Right ventricle myocardium inferior (tissue), 1 donor: ENCODE measurements around the gene SGIP1. TPM values are rescaled to one million over a fixed set of nuclear protein-coding genes. Genes with fewer than 3 reads are reported as not detected.
A peak's percentile ranks its signal among the peaks of the same experiment; 100 is the strongest.

Source experiments
- ATAC-seq: fragments of 200-7000 bp; cut with Tn5 transposase; one replicate; pipeline ENCODE4 v1.9.1; 2020; ENCODE audit warnings: mild to moderate bottlenecking, moderate library complexity
- DNase-seq: peaks from one replicate; pipeline ENCODE4 v3.0.0; 2021; ENCODE audit errors: missing footprints
- intact Hi-C: fragments of 100-400 bp; cut with DNase I; formaldehyde crosslinking; loops from one replicate; pipeline ENCODE4 v1.11.0; 2022
- long read RNA-seq: library from polyadenylated mRNA; unstranded; transcript quantifications from one replicate; pipeline ENCODE4 v2.0.0, GENCODE V29; 2021
- total RNA-seq: library from RNA; stranded (reverse); fragmentation: NEBNext Ultra II Directional; extraction: Animal tissue kit (Norgen Biotek cat#: 25700); gene quantifications from one replicate; pipeline ENCODE4 v1.2.1, GENCODE V29; 2021
- donor health status: DM: no; HTN: yes; CAD: no; lungs with severe emphysema.

The SGIP1 gene, protein sequence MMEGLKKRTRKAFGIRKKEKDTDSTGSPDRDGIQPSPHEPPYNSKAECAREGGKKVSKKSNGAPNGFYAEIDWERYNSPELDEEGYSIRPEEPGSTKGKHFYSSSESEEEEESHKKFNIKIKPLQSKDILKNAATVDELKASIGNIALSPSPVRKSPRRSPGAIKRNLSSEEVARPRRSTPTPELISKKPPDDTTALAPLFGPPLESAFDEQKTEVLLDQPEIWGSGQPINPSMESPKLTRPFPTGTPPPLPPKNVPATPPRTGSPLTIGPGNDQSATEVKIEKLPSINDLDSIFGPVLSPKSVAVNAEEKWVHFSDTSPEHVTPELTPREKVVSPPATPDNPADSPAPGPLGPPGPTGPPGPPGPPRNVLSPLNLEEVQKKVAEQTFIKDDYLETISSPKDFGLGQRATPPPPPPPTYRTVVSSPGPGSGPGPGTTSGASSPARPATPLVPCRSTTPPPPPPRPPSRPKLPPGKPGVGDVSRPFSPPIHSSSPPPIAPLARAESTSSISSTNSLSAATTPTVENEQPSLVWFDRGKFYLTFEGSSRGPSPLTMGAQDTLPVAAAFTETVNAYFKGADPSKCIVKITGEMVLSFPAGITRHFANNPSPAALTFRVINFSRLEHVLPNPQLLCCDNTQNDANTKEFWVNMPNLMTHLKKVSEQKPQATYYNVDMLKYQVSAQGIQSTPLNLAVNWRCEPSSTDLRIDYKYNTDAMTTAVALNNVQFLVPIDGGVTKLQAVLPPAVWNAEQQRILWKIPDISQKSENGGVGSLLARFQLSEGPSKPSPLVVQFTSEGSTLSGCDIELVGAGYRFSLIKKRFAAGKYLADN
- total RNA-seq, result 3.5 TPM
- long read RNA-seq, partial matches to known transcripts, result 0 of 1 reads
- long read RNA-seq, other reads (novel, unspliced or antisense), result 1 of 1 reads

DNA sequence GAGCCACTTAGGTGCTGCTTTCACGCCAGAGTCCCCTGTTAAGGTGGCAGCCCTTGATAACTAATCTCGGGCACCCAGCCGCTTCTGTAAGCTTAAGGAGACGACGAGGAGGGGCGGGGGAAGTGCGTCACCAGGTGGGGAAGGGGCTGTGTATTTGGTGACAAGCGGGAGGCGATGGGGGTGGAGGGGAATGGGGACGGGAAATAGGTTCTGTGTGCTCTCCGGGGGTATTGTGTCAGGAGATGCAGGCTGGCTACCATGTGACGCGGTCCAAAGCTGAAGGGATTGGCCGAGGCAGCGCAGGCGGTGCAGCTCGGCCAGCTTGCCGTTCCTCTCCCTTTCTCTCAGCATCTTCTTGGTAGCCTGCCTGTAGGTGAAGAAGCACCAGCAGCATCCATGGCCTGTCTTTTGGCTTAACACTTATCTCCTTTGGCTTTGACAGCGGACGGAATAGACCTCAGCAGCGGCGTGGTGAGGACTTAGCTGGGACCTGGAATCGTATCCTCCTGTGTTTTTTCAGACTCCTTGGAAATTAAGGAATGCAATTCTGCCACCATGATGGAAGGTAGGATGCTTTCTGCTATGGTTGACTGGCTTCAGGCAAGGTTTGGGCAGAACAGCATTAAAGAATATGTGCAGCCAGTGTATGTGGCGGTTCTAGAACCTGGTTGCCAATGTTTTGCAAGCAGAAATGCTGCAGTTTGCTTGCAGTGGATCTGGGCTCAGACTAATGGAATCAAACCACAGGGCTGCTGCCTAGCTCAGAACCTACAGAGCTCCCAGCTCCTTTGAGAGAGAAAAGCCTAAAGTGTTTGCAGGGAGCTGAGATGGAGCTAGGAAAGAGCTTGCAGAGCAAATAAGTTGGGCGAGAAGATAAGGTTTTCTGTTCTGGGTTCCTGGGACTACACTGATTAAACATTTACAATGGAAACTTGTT lies at the start of gene SGIP1:
Gene SGIP1 (plus strand): TSS at position 350 of the 937 bp plus-strand sequence. CDS start 206 bp downstream, at position 556.
- intact Hi-C loops, result loop anchor here (5.0 kb wide), 1 partner anchor 63 kb away; no protein-coding TSS in a partner anchor
- DNase-seq (peak; percentile 52), ATAC-seq (peak; percentile 90)

DNA sequence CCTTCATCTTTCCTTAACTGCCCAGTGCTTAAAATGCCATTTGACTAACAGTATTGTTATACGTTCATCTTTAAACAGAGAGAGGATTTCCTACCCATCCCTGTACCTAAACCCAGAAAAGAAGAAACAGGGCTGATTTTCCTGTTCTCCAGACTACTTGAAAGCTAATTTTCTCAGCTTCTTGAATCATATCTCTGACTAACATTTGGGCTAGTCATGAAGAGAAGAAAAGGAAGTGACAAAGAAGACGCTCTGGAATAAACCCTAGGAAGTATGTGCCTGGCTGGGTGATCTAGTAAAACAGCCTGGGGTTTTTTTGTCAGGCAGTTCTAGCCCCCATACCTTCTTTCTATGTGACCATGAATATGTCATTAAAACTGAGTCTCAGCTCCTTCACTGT lies 44.8 kb upstream of the SGIP1 start:
- ATAC-seq (no peak), DNase-seq (no peak)
- intact Hi-C loops, result no loop called here

DNA sequence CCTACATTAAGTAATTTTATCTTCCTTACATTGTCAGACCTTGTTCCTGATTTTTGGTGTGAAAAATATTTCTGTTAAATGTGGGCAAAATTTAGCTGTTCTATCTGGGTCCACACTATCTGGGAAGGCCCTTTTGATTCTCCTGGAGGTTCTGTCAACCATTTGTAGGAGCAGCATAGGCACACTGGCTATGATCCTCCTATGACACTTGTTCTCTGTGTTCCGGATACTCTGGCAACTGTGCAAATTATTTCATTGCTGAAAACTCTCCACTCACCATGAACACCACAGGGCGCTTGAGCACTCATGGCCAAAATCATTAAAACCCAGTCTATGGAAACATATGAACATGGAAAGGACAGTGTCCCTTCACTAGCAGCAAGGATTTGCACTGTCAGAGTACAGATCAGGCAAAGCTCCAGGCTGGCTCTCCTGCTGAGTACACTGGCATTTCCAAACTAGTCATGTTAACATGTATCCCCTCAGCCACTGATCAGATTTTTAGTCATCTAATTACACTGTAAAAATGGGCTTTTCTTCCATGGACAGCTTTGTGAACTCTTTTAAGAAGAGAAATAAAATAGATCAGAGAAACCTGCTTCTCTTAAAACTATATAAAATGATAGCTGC lies 43.9 kb upstream of the SGIP1 start:
- intact Hi-C loops, result no loop called here
- peak; percentile 52 for ATAC-seq

DNA sequence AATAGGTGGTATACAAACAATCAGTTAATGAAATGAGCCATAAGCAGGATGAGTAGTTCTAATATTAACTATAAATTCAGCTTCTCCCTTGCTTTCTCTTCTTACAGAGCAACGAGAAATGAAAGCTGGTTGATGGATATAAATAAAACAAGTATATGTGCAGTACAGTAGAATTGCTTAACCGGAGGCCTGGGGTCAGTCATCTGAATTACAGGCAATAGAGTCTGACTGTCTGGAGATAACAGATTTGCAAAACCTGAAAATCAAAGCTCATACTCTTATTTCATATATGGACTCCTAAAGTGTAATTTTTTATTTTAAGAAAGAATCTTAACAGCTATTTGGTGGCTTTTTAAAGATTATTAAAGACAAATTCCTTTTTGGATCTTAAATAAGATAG lies 43.1 kb upstream of the SGIP1 start:
- intact Hi-C loops, result no loop called here

More for the DNA sequence above, 43.9 kb upstream of the SGIP1 start:
- no peak for DNase-seq

DNA sequence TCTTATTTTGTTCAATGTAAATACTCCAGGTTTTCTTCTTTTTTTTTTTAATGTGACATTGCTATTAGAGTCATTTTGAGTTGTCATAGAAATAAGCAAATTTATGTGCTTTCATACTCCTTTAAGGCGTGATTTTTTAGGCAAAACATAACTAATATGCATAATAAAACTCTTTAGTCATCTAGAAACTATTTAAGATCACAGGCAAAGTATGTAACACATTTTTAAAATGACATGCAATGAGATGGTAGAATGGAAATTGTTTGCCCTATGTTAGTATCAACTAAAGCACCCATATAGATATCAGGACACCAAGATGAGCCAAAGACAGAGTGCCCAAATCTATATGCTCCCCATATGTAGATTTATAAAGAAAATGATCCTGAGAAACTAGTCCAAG lies 41.5 kb upstream of the SGIP1 start:
- intact Hi-C loops, result no loop called here
- ATAC-seq, result no peak
- DNase-seq, result no peak

More for the DNA sequence above, 43.1 kb upstream of the SGIP1 start:
- DNase-seq (no peak), ATAC-seq (peak; percentile 65)

DNA sequence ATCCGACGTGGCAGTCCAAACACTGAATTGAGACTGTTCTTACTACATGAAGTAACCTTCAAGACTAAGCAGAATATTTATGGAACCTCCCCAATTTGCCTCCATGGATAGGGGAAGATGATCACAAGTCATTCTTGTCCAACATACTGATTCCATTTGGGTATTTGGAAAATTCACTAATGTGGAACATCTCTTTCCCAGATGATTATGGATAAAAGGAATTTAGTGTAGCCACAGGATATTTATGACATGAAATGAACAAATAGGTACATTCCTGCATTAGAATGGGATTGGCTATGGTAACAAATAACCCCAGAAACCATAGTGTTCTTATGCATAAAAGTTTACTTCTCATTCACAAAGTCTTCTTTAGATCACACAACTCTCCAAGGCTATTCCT lies 40.2 kb upstream of the SGIP1 start:
- no peak for ATAC-seq
- intact Hi-C loops, result no loop called here
- DNase-seq, result no peak

DNA sequence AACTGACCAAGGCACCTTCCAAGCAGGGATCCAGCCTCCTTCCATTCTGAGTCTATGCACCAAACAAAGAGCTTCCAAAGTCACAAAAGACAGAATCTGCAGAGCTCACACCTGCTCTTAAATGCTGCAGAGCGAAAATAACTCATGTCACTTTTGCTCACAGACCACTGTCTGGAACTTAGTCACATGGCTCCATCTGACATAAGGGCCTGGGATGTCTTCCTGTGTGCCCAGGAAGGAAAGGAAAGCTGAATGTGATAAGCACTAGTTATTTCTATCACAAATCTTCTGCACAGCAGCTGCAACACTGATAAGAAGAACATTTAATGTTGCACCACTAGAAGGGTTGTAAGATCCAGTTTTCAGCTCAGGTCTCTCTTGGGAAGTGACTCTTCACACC lies 39.5 kb upstream of the SGIP1 start:
- ATAC-seq (no peak), DNase-seq (no peak)
- intact Hi-C loops, result no loop called here

DNA sequence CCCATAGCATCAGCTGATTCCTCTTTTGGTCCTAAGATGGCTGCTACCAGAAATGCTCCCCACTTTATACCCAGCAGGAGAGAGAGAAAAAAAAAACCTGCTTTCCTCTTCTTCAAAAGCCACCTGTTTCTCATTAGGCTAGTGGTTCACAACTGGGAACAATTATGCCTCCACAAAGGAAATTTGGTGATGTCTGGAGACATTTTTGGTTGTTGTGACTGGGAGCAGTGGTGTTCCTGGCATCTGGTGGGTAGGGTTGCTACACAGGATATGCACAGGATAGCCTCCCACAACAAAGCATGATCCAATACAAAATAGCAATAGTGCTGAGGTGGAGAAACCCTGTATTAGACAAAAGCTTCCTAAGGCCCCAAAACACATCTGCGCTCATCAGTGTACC lies 38.5 kb upstream of the SGIP1 start:
- intact Hi-C loops, result no loop called here
- DNase-seq (no peak), ATAC-seq (no peak)

DNA sequence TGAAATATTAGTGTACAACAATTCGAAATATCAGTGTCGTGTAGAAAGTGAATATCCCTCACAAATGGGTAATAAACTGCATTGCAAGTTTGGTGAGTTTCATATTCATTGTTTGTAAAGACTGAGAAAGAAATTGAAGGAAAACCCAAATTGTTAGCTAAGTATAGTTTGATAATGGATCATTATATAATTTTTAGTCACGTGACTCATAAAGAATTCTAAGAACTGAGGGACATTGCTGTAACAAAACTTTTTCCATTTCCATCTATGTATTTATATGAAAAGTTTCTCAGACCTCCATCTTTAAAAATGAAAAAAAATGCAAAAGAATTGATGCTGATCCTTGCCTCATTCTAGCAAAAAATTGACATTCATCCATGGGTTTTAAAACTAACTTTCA lies 36.0 kb upstream of the SGIP1 start:
- no peak for ATAC-seq
- no peak for DNase-seq
- intact Hi-C loops, result no loop called here

DNA sequence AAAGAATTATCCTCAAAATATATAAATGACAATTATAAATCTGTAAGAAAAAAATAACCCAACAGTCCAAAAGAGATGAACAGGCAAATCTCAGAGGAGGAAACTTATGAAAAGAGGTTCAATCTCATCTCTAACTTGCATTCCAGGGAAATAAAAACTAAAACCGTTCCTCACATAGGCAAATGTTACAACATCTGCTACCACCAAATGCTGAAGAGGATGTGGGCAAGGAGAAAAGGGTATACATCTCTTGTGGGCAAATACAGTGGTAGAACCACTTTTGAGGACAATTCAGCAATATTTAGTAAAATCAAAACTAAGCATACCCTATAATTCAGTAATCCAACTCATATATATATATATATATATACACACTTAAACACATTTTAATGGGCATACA lies 33.7 kb upstream of the SGIP1 start:
- intact Hi-C loops, result loop anchor here (5.0 to 10.0 kb wide), 3 partner anchors 48 to 248 kb away; no protein-coding TSS in a partner anchor
- ATAC-seq (no peak), DNase-seq (no peak)

DNA sequence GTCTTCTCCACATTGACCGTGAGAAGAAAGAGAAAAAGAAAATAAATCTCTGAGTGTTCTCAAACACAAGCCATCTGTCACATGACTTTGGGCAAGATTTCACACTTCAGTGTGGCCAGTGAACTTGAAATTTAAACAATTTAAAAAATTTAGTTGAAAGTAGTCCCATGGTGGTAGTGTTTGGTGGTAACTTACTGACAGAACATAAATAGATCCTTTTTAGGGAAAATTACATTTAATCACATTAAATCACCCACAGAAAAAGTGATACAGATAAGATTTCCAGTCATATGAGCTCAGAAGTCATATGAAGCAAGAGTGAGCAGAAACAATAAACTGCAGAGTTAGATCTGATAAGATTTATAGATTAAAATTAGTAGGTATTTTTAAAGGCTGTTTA lies 31.9 kb upstream of the SGIP1 start:
- DNase-seq (no peak), ATAC-seq (no peak)
- intact Hi-C loops, result loop anchor here (5.0 to 10.0 kb wide), 3 partner anchors 50 to 250 kb away; no protein-coding TSS in a partner anchor

DNA sequence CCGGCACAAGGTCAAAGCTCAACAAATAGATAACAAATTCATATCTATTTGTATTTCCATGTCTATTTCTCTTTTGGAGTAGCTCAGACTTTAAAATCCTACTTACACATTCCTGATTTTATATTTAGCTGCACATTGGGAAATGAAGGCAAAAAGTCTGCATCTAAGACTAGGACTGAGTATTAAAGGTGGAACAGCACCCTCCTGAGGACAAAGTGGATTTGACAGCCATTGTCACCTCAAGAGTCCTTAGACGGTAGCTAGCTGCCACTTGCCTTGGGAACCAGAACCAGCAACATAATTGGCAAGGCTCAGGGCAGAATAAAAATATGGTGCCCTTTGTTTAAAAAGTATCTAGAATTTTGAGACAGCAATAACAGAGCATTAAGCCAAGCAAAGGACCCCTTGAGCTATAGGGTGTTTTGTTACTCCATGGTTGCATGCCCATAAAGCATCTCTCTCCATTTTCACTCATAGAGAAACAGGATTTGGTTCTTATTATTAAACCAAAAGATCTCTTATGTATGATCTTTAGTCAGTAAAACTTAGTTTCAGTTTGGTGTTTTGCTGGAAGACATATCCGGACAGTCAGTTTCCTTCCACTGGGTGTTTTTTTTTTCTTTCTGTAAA lies 30.0 kb upstream of the SGIP1 start:
- DNase-seq (no peak), ATAC-seq (peak; percentile 64)
- intact Hi-C loops, result loop anchor here (5.0 to 10.0 kb wide), 3 partner anchors 52 to 252 kb away; no protein-coding TSS in a partner anchor

DNA sequence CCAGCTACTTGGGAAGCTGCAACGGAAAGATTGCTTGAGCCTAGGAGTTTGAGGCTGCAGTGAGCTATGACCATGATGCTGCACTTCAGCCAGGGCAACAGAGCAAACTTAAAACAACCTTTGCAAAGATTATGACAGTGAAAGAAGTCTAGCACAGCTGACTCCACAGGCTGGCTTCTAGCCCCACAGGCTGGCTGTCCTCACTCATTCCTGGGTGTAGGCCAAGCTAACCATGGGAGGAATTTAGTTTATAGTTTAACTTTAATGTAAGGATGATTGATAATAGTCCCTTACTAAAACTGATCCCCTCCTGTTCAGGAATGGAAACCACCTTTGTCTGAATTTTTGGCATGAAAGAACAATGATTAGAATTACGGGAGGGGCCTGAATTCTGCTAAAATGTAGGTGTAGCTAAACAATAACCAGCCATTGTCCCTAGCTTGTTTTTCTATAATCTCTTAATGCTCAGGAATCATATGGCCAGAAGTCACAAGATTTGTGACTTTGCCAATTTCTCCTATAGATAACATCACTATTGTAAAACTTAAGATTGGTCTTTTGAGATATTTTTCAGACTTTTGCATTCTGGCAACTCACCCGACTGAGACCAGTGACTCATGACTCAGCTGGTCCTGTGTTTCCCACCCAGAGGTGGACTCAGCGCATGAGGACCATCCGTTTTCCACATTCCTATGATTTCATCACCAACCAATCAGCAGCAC lies 28.1 kb upstream of the SGIP1 start:
- ATAC-seq (no peak), DNase-seq (no peak)
- intact Hi-C loops, result loop anchor here (10.0 kb wide), 1 partner anchor 219 kb away; no protein-coding TSS in a partner anchor

DNA sequence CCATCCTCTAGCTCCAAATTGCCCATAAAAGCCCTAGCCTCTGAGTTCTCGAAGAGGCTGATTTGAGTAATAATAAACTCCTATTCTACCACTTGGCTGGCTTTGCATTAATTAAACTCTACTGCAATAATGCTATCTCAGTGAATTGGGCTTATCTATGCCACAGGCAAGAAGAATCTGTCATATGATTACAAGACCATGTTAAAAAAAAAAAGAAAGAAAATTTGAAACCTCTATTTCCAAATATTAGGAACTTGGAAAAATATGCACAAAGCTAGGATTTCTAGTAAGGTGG lies 27.6 kb upstream of the SGIP1 start:
- ATAC-seq (no peak), DNase-seq (no peak)
- intact Hi-C loops, result loop anchor here (10.0 kb wide), 1 partner anchor 218 kb away; no protein-coding TSS in a partner anchor

DNA sequence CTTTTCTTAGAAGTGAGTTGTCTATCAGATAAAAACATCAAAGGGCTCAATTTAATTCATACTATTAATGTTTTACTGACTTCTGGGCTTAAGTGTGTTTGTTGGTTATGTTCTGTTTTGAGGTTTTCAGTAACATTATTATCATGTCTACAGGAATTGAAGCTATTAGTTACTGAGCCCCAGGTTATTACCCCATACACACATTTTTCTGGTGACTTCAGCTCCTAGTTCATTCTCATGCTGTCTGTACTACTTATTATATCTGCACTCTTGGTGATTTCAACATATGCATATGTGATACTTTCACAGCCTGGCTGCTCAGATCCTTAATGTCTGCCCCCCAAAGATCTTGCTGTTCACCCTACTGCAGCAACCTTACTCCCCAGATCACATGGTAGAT lies 27.0 kb upstream of the SGIP1 start:
- no peak for ATAC-seq
- intact Hi-C loops, result loop anchor here (10.0 kb wide), 1 partner anchor 218 kb away; no protein-coding TSS in a partner anchor
- DNase-seq, result no peak

DNA sequence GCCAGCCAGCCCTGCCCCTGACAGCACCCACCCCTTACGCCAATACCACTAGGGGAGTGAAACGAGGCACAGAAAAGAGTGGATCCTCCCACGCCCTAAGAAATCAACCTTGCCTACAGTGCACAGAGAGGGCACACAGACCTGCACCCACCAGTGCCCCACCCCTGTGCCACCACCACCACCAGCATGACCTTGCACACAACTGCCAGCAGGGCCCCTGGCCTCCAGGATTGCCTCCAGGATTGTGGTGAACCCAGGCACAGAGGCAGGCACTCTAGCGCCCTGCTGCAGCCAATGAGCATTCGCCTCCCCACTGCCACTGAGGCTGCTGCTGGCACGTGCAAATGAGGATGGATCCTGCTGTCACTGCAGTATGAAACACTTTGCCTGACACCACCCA lies 23.5 kb upstream of the SGIP1 start:
- intact Hi-C loops, result no loop called here
- no peak for ATAC-seq
- DNase-seq, result no peak

DNA sequence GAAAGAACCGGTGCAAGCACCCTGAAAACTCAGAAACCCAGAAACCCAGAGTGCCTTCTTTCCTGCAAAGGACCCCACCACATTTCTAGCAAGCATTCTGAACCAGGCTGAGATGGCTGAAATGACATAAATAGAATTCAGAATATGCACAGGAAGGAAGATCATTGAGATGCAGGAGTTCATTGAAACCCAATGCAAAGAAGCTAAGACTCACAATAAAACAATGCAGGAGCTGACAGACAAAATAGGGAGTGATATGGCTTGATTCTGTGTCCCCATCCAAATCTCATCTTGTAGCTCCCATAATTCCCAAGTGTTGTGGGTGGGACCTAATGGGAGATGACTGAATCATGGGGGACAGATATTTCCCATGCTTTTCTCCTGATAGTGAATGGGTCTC lies 22.8 kb upstream of the SGIP1 start:
- DNase-seq (no peak), ATAC-seq (no peak)
- intact Hi-C loops, result no loop called here
